NCI-H2029 treated with DMSO at 0.1 percent for 48 hours (cell line): Measurements from ENCODE around the gene MED16.
"Not testable (repeated sequence)": the region's sequence is repeated elsewhere in the genome, so short reads cannot be mapped to it uniquely, and the experiment has no call there.

ENCODE experiments used
- DNase-seq: peaks from one replicate; lab custom pipeline; 2025; lab: John Stamatoyannopoulos, UW

Gene MED16

DNA sequence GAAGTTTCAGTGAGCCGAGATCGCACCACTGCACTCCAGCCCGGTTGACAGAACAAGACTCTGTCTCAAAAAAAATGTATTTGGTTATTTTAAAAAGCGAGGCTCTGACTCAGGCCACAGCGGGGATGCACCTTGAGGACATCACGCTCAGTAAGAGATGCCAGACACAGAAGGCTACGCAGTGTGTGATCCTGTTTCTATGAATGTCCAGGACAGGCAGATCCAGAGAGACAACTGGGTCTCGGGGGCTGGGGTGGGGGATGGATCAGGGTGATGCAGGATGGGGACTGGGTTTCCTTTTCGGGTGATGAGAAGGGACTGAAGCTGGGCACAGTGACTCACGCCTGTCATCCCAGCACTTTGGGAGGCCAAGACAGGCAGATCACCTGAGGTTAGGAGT, 5.4 kb downstream of the MED16 start:
- DNase-seq, result no peak

DNA sequence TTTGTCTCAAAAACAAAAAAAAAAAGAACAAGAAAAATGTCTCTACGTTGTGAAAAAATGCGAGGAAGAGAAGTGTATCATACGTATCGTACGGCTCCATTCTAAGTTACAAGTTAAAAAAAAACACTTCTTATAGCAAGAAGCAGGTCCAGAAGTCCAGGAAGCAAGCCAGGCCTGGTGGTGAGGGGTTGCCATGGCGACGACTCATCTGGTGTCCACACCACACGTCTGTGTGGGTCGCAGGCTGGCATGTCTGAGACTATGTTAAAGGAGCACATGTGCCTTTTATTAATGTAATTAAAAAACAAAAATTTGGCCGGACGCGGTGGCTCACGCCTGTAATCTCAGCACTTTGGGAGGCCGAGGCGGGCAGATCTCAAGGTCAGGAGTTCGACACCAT, 5.9 kb downstream of the MED16 start:
- DNase-seq, result no peak

DNA sequence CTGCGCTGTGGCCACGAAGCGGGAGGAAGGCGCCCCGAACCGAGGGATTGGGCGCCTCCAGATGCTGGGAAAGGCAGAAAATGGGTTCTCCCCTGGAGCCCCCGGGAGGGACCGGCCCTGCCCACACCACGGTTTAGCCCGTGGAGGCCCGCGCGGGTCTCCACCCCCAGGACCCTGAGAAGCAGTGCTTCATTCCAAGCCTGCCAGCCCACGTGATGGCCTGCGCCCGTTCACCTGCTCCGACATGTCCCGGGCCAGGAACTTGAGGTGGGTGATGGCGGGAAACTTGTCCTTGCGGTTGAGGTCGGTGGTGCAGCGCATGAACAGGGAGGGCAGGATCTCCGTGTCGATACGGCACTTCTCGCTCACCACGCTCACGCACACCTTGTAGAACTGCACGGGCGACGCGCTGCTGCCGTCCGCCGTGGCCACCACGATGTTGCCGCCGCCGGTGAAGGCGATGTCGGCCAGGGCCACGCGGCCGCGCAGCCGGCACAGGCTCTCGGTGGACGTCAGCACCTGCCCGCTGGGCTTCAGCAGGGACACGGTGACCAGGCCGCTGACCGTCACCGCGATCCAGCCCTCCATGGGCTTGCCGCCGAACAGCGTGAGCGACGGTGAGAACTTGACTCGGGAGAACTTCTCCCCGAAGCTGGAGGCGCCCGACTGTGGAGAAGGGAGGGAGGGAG, 7.3 kb downstream of the MED16 start:
- DNase-seq, result no peak

DNA sequence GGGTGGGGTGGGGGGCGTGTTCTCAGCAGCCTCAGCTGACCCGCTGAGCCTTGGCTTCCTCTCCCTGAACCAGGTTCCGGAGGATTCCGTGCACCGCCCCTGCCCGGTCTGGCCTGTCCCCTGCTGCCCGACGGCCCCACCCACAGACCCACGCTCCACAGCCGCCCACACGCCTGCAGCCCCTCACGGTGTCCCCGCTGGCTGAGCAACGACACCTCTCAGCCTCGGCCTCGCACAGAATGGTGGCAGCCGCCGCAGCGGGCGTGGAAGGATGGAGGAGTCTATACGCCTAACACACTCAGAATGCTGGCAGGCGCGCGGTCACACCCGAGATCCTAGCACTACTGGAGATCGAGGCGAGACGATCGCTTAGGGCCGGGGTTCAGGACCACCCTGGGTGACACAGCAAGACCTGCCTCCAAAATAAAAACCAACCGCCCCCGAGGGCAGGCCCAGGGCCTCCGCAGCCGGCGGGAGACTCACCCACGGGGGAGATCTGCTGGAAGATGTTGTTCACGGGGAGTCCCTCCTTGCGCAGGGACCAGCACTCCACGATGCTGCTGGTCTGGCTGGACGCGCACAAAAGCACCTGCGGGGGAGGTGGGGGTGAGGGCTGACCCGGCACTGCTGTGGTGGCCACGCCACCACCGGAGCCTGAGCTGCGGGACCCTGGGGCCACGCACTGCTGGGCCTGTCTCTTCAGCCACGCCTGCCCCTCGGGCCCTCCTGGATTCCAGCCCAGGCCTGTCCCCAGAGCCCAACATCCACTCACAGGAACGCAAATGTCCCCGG, 8.4 kb downstream of the MED16 start:
- DNase-seq, result no peak

DNA sequence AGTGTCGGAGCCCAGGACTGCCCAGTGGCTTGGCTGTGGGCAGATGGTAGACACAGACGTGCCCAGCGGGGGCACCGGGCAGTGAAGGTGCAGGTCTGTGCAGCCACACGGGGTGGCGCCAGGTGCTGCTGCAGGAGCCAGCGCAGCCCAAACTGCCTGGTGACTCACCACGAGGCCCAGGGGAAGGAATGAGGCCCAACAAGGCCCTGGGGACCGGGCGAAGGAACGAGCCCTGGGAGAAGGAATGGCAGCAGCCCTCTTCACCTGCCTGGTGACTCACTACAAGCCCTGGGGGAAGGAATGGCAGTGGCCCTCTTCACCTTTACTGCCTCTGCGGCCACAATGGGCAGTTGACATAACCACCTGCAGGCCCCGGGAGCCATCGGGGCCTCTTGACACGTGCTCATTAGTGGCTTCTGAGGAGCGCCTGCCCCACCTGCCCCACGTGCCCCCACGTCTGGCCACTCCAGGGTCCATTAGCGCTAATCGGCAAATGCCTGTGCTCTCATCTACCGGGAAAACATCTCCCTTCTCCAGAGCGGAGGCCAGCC, 9.3 kb downstream of the MED16 start:
- DNase-seq, result no peak

DNA sequence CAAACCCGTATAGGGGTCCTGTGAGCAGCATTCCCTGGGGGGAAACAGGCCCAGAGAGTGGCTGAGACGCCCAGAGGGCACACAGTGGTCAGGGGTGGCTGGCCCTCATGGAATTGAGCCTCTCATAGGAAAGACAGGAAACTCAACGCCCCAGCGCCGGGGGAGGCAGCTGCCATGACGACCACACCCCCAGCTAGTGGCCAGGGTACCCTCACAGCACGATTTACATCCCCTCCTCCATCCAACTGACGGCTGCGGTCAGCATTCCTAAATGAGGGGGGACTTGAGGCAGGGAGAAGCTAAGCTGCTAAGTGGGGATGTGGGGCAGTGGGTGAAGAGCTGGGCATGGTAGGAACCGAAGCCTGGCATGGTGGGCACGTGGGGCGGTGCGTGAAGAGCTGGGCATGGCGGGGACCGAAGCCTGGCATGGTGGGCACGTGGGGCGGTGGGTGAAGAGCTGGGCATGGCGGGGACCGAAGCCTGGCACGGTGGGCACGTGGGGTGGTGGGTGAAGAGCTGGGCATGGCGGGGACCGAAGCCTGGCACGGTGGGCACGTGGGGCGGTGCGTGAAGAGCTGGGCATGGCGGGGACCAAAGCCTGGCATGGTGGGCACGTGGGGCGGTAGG, 10.0 kb downstream of the MED16 start:
- no peak for DNase-seq

DNA sequence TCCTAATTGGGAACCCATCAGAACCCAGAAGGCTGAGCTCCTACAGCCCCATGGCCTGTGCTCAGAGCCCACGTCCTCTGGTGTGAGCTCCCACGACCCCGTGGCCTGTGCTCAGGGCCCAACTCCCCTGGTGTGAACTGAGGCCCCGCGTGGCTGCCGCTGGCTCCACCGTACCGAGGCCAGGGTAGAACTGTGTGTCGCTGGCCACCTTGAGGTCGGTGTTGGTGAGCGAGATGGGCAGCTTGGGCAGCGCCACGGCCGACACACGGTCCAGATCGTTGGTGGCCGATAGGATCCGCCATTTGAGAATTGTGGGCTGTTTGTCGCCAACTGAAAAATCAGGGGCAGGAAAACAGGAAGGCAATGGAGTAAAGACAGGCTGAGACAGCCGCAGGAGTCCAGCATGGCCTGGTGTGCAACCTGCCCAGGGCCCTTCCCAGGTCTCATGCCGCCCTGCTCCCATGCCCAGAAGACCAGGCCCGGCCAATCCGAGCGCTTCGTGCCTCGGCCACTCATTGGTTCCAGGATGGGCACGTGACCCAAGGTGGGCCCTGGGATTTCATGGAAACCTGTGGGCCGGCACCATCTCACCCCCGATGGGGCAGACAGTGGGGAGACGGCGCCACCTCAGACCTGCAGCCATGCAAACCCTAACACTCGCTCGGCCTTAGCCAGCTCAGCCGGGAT, 11.5 kb downstream of the MED16 start:
- DNase-seq, result no peak

DNA sequence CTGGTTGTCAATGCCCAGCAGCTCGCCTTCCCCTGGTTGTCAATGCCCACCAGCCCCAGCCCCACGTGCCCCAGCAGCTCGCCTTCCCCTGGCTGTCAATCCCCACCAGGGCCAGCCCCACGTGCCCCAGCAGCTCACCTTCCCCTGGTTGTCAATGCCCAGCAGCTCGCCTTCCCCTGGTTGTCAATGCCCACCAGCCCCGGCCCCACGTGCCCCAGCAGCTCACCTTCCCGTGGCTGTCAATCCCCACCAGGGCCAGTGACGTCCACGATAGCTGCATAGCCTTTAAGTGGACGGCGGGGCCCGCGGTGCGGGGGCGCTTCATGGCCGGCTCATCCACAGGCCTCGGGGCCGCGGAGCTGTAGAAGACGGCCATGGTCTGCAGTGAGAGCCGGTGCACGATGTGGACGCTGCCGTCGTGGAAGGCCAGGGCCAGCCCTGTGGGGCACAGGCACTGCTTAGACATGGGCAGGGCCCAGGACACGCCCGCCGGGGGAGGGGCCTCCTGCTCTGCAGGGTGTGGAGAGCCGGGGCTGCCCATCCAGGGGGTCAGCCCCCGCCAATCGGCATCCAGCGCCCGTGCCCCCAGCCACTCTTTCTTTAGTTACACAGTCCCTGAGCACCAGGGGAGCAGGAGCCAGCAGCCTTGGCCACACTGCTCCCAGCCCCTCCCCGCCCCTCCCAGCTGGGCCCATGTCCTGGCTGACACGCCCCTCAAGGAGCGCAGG, 13.1 kb downstream of the MED16 start:
- DNase-seq, result no peak

DNA sequence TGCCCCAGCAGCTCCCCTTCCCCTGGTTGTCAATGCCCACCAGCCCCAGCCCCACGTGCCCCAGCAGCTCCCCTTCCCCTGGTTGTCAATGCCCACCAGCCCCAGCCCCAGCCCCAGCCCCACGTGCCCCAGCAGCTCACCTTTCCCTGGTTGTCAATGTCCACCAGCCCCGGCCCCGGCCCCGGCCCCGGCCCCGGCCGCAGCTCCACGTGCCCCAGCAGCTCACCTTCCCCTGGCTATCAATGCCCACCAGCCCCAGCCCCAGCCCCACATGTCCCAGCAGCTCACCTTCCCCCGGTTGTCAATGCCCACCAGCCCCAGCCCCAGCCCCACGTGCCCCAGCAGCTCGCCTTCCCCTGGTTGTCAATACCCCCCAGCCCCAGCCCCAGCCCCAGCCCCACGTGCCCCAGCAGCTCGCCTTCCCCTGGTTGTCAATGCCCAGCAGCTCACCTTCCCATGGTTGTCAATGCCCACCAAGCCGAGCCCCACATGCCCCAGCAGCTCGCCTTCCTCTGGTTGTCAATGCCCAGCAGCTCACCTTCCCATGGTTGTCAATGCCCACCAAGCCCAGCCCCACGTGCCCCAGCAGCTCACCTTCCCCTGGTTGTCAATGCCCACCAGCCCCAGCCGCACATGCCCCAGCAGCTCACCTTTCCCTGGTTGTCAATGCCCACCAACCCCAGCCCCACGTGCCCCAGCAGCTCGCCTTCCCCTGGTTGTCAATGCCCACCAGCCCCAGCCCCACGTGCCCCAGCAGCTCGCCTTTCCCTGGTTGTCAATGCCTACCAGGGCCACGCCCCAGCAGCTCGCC, 14.0 kb downstream of the MED16 start:
- not testable (repeated sequence) for DNase-seq

DNA sequence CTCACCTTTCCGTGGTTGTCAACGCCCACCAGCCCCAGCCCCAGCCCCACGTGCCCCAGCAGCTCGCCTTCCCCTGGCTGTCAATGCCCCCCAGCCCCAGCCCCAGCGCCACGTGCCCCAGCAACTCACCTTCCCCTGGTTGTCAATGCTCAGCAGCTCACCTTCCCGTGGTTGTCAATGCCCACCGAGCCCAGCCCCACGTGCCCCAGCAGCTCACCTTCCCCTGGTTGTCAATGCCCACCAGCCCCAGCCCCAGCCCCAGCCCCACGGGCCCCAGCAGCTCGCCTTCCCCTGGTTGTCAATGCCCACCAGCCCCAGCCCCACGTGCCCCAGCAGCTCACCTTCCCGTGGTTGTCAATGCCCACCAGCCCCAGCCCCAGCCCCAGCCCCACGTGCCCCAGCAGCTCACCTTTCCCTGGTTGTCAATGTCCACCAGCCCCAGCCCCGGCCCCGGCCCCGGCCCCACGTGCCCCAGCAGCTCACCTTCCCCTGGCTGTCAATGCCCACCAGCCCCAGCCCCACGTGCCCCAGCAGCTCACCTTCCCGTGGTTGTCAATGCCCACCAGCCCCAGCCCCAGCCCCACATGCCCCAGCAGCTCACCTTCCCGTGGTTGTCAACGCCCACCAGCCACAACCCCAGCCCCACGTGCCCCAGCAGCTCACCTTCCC, 14.9 kb downstream of the MED16 start:
- not testable (repeated sequence) for DNase-seq

DNA sequence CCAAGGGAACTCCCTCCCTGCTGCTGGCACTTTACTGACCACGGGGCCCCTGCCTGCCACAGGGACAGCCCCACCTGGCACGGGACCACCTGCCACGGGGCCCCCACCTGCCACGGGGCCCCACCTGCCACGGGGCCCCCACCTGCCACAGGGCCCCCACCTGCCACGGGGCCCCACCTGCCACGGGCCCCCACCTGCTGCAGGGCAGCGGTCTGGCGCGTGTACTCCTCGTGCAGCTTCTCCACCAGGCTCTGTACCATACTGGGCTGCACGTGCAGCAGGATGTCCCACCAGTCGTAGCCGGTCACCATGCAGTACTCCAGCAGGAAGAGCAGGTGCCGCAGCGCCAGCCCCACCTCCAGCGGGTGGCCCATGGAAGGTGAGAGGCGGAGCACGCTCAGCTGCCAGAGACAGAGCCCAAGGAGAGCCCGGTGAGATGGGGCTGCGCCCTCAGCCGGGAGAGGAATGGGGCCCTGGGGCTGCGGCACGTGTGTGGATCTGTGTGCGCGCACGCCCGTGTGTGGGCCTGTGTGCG, 16.1 kb downstream of the MED16 start:
- DNase-seq, result no peak

DNA sequence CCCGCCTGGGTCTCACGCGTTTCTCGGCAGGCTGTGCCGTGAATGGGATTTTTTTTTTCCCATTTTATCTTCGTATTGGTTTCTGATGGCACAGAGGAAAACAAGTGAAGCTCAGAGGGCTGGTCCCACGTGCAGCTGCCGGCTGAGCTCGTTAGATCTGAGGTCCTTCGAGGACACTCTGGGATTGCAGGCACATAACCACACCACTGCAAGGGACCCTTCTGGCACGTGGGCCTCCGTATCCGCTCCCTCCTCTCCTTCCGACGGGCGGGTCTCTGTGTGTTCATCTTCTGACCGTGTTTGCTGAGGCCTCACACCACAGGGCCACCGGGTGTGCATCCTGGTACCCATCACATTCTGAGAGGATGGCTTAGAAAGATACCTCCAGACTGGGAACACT, 16.9 kb downstream of the MED16 start:
- DNase-seq, result no peak

DNA sequence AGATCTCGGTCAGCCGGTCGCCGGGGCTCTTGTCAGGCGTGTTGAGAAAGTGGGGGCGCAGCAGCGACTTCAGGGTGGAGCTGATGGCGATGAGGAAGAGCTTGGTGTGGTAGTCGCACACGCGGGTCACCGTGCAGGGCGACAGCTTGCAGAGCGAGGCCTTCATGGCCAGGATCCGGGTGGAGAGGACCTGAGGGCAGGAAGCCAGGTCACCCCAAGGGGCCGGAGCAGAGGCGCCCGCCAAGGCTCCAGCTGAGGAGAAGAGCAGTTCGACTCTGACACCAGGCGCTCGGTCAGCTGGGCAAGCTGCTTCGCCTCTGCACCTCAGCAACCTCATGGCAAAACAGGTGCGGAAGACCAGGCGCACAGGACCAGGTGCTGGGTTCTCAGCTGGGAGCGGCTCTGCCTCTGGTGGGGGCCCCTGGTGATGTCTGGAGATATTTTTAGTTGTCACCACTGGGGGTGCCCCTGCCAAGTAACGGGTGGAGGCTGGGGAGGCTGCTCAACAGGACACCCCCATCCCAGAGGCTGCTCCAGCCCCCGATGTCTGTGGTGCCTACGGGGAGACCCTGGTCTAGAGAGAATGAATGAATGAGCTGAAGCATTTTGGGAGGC, 17.6 kb downstream of the MED16 start:
- no peak for DNase-seq

DNA sequence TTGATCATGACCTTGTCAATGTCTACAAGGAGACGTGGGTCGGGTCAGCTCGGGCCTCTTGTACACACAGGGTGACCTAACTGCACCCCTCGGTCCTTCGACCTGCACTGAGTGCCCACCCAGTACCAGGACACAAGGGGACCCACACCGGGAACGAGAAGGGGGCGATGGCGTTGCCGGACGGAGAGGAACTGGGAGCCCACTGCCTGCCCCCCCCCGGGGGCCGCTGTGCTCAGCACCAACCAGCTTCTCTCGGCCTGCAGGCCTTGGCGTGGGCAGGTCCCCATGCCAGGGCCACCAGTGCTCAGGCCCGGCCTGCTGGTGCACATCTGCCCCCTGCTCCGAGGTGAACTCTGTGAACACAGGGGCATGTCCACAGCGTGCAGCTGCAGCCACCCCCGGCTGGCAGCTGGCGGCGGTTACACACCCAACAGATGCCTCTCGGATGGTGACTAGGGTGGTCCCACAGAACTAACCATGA, 19.4 kb downstream of the MED16 start:
- DNase-seq, result no peak

DNA sequence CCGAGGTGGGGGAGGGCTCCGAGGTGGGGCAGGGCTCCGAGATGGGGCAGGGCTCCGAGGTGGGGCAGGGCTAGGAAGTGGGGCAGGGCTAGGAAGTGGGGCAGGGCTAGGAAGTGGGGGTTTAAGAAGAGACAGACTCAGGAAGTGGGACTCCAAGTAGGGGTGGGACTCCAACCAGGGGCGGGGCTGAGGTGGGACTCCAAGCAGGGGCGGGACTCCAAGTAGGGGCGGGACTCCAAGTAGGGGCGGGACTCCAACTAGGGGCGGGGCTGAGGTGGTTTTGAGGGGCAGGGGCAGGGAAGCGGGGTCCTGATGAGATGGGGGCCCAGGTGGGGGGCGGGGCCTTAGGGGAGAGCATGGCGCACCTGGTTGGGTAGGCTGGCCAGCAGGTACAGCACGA, 19.9 kb downstream of the MED16 start:
- no peak for DNase-seq

DNA sequence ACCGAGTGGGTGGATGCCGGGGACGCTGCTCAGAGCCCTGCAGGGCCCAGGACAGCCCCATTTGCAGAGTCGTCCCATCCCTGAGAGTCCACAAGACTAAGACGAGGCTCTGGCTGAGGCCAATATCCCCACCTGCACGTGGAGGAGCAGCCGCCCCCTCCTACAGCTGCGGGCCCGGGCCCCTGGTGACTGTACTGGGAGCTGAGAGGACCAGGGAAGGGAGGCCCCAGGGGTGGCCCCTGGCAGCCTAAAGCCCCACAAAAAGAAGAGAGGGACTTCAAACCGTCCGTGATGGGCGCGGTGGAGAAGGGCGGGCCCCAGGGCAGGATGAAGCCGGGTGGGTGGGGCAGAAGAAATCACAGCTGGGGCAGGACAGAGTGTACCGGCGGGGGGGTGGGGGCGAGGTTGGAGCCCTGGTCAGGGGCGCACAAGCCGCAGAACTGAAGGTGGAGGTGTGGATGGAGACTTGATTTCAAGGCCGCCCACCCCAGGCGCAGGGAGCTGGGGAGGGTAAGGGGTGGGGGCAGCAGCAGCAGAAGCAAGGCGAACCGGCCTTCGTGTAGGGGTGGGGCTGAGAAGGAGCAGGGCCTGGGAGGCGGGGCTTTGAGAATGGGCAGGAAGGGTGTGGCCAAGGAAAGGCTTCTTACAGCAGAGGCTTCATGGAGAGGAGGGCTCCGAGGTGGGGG, 20.6 kb downstream of the MED16 start:
- no peak for DNase-seq

DNA sequence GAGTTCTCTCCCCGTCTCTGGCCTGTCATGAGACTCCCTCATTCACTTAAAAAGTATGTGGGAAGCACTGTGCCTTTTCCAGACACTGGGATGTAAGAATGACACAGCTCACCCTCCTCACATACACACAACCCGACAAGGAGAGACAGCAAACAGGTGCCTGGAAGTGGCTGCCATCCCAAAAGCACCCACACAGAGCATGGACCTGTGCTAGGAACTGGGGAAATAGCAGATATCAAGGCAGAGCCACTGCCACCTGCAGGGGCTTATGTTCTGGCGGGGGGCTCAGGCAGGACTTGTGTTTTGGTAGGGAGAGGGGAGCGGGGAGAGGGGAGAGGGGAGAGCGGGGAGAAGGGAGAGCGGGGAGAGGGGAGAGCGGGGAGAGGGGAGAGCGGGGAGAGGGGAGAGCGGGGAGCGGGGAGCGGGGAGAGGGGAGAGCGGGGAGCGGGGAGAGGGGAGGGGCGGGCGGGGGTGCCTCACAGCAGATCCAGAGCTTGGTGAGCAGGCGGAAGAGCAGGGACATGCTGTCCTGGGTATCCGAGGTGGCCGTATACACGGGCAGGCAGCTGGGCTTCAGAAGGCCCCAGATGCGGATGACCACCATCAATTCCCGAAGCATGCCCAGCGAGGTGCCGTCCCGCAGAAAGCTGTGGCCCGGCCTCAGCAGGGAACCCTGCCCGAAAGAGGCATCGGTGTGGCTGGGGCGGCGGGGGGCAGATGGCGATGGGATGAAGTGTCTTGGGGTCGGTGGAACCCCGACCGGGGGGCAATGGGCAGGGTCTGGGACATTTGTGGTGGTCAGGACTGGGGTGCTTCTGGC, 21.3 kb downstream of the MED16 start:
- DNase-seq, result peak; percentile 22

DNA sequence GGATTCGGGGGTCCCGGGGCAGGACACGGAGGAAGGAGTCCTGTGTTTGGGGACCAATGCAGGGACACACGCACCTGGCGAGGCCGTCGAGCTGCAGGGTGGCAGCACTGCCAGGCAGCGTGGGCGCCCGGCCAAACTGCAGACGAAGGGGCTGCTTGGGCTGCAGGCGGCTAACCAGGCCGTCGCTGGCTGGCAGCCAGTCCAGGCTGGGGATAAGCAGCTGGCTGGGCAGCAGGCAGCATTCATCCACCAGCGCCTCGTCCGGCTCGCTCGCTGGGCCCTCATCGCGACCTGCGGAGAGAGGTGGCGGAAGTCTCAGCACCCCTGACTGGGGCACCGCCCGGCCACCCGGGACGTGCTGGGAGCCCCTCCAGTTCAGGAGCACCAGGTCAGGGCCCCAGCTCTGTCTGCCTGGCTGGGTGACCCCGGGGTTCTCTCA, 22.0 kb downstream of the MED16 start:
- peak; percentile 56 for DNase-seq
